Vagina (tissue), 2 donors: ENCODE results near the gene B4GALNT4. TPM values are rescaled to one million over a fixed set of nuclear protein-coding genes. Genes with fewer than 3 reads are reported as not detected.

ENCODE experiments used
- DNase-seq, 2 donors: peaks; one replicate each; pipeline ENCODE4 v3.0.0-alpha.2; 2017; ENCODE audit errors: extremely low spot score in 2 of 2
- H3K27ac ChIP-seq: fragments of 200-600 bp; sonication (generic); one replicate; pipeline ENCODE4 v1.5.1; 2019
- H3K27me3 ChIP-seq: fragments of 200-600 bp; sonication (generic); one replicate; pipeline ENCODE4 v1.5.1; 2019
- H3K36me3 ChIP-seq, 2 donors: fragments of 200-600 bp; sonication (generic); one replicate each; pipeline ENCODE4 v1.5.1; 2017 to 2019
- H3K4me1 ChIP-seq: fragments of 200-600 bp; sonication (generic); one replicate; pipeline ENCODE4 v1.5.1; 2019
- H3K4me3 ChIP-seq, 2 donors: fragments of 200-600 bp; sonication (generic); 1 replicate in 1 of 2; 2 replicates in 1 of 2; pipeline ENCODE4 v1.5.1; 2016 to 2019
- H3K9me3 ChIP-seq: fragments of 200-600 bp; sonication (generic); one replicate; pipeline ENCODE4 v1.5.1; 2019
- CTCF ChIP-seq, 3 experiments: fragments of 450-650 bp in 2 of 3; fragments of 200-600 bp in 1 of 3; sonication (generic) in 1 of 3; IDR thresholded peaks; one replicate each; pipeline ENCODE4 v1.5.1; 2017 to 2019; ENCODE audit warnings: antibody characterized with exemption in 3 of 3, mild to moderate bottlenecking in 2 of 3, moderate library complexity in 2 of 3
- POLR2A ChIP-seq, 2 donors: fragments of 450-650 bp; IDR thresholded peaks; one replicate each; pipeline ENCODE4 v1.6.1; 2017; ENCODE audit warnings: antibody characterized with exemption in 2 of 2, mild to moderate bottlenecking in 2 of 2, moderate library complexity in 2 of 2
- POLR2AphosphoS5 ChIP-seq, 2 donors: sonication (generic); formaldehyde crosslinking; IDR thresholded peaks; one replicate each; pipeline ENCODE4 v1.9.0; 2017; ENCODE audit warnings: antibody characterized with exemption in 2 of 2, mild to moderate bottlenecking in 2 of 2, low read depth in 1 of 2; ENCODE audit not compliant: insufficient read depth in 1 of 2
- intact Hi-C: fragments of 100-400 bp; cut with DNase I; formaldehyde crosslinking; loops from one replicate; pipeline ENCODE4 v1.15.1; 2023
- total RNA-seq: library from RNA; depleted of rRNA; stranded (reverse); fragments of >200 nt; gene quantifications from one replicate; pipeline ENCODE4 v1.2.3, GENCODE V29; 2016

B4GALNT4 gene
- total RNA-seq, 1 donor from 2014 or later = 15.5 TPM

GRCh38 chr11:329886-330253 is 39.4 kb upstream of the B4GALNT4 start:
- no peak for DNase-seq
- TF ChIP-seq POLR2A (IDR thresholded peaks at IDR 0.05) (no peak), POLR2AphosphoS5 (IDR thresholded peaks at IDR 0.05; ENCODE audit: insufficient read depth in 1 of 2, low read depth in 1 of 2) (no peak), CTCF (IDR thresholded peaks at IDR 0.05) (no peak)
- Histone ChIP-seq H3K4me3 (no peak overlapping the region), H3K36me3 (no peaks in the 10 kb centered on the region), H3K27ac (no peak overlapping the region), H3K27me3 (no peaks in the 10 kb centered on the region), H3K4me1 (peaks cover 41% of the 10 kb centered on the region), H3K9me3 (no peaks in the 10 kb centered on the region)
- intact Hi-C loops = no loop called here

GRCh38 chr11:330307-330693 is 39.0 kb upstream of the B4GALNT4 start:
- DNase-seq = no peak

GRCh38 chr11:330694-331357 is 38.5 kb upstream of the B4GALNT4 start:
- H3K27me3 ChIP-seq = no peaks in the 10 kb centered on the region
- H3K27ac ChIP-seq = no peak overlapping the region
- H3K4me1 ChIP-seq = peaks cover 45% of the 10 kb centered on the region
- no peaks in the 10 kb centered on the region for H3K36me3 ChIP-seq
- TF ChIP-seq POLR2AphosphoS5 (IDR thresholded peaks at IDR 0.05; ENCODE audit: insufficient read depth in 1 of 2, low read depth in 1 of 2) (no peak), CTCF (IDR thresholded peaks at IDR 0.05) (no peak), POLR2A (IDR thresholded peaks at IDR 0.05) (no peak)
- no peak overlapping the region for H3K4me3 ChIP-seq
- no peaks in the 10 kb centered on the region for H3K9me3 ChIP-seq
- no peak for DNase-seq
- intact Hi-C loops = no loop called here

More at GRCh38 chr11:330307-330693, 39.0 kb upstream of the B4GALNT4 start:
- Histone ChIP-seq H3K36me3 (no peaks in the 10 kb centered on the region), H3K27ac (no peak overlapping the region), H3K9me3 (no peaks in the 10 kb centered on the region), H3K27me3 (no peaks in the 10 kb centered on the region), H3K4me3 (no peak overlapping the region), H3K4me1 (peaks cover 44% of the 10 kb centered on the region)
- intact Hi-C loops = no loop called here
- TF ChIP-seq CTCF (IDR thresholded peaks at IDR 0.05) (no peak), POLR2AphosphoS5 (IDR thresholded peaks at IDR 0.05; ENCODE audit: insufficient read depth in 1 of 2, low read depth in 1 of 2) (no peak)

- DNase-seq = no peak
- H3K36me3 ChIP-seq = no peaks in the 10 kb centered on the region
- H3K4me1 ChIP-seq = peaks cover 45% of the 10 kb centered on the region
- no peak overlapping the region for H3K4me3 ChIP-seq
- no peaks in the 10 kb centered on the region for H3K9me3 ChIP-seq
- TF ChIP-seq POLR2AphosphoS5 (IDR thresholded peaks at IDR 0.05; ENCODE audit: insufficient read depth in 1 of 2, low read depth in 1 of 2) (no peak), CTCF (IDR thresholded peaks at IDR 0.05) (no peak), POLR2A (IDR thresholded peaks at IDR 0.05) (no peak)
- no peaks in the 10 kb centered on the region for H3K27me3 ChIP-seq
- no peak overlapping the region for H3K27ac ChIP-seq
- intact Hi-C loops = no loop called here
These were observed 37.8 kb upstream of the B4GALNT4 start for GRCh38 chr11:331358-332060.
